Calu3 (cell line): Measurements from ENCODE around the gene P2RX3. TPM values are rescaled to one million over a fixed set of nuclear protein-coding genes. Genes with fewer than 3 reads are reported as not detected.
A peak's percentile ranks its signal among the peaks of the same experiment; 100 is the strongest.

ENCODE experiments used
- BruUV-seq: library from RNA; stranded (reverse); fragments of 400-500 nt; replicated peaks from 2 replicates; lab custom pipeline; 2021; lab: Mats Ljungman, UMichigan
- CTCF ChIA-PET: fragments of 300-600 bp; sonication (Branson Sonifier 250); formaldehyde crosslinking; loops from one replicate; lab custom pipeline; 2022; ENCODE audit warnings: antibody characterized with exemption; lab: Charles Lee
- DNase-seq: peaks from one replicate; pipeline ENCODE4 v3.0.0; 2022
- H3K27ac Mint-ChIP-seq: one replicate; pipeline ENCODE4 v1.8.0; 2022; ENCODE audit warnings: mixed read lengths; ENCODE audit not compliant: unreplicated experiment
- H3K27me3 Mint-ChIP-seq: one replicate; pipeline ENCODE4 v1.8.0; 2022; ENCODE audit warnings: mixed read lengths; ENCODE audit not compliant: unreplicated experiment
- H3K36me3 Mint-ChIP-seq: one replicate; pipeline ENCODE4 v1.8.0; 2022; ENCODE audit warnings: mild to moderate bottlenecking, moderate library complexity, mixed read lengths; ENCODE audit not compliant: insufficient read depth, unreplicated experiment
- H3K4me1 Mint-ChIP-seq: one replicate; pipeline ENCODE4 v1.8.0; 2022; ENCODE audit warnings: mild to moderate bottlenecking, low read depth, mixed read lengths; ENCODE audit not compliant: unreplicated experiment
- H3K4me3 Mint-ChIP-seq: one replicate; pipeline ENCODE4 v1.8.0; 2022; ENCODE audit warnings: mild to moderate bottlenecking, low read depth, moderate library complexity, mixed read lengths; ENCODE audit not compliant: unreplicated experiment
- H3K9me3 Mint-ChIP-seq: one replicate; pipeline ENCODE4 v1.8.0; 2022; ENCODE audit warnings: low read depth, mixed read lengths; ENCODE audit not compliant: unreplicated experiment
- CTCF ChIP-seq: fragments of 200-600 bp; IDR thresholded peaks from one replicate; pipeline ENCODE4 v1.8.0; 2022; ENCODE audit warnings: antibody characterized with exemption; ENCODE audit not compliant: unreplicated experiment
- intact Hi-C: fragments of 100-400 bp; cut with micrococcal nuclease; formaldehyde crosslinking; loops from one replicate; pipeline ENCODE4 v1.10.0; 2022; ENCODE audit not compliant: unreplicated experiment
- total RNA-seq: library from RNA; stranded (reverse); gene quantifications from 2 replicates; pipeline ENCODE4 v1.2.3, GENCODE V29; 2022

The P2RX3 gene
- total RNA-seq, 1 experiment from 2014 or later = not detected

GRCh38 chr11:57306161-57306876 lies 31.8 kb upstream of the P2RX3 start:
- DNase-seq = no peak
- Mint-ChIP-seq H3K27ac (no peak overlapping the region), H3K4me3 (no peak overlapping the region), H3K27me3 (no peaks in the 10 kb centered on the region), H3K36me3 (peaks cover 75% of the 10 kb centered on the region), H3K9me3 (no peaks in the 10 kb centered on the region), H3K4me1 (peaks cover 48% of the 10 kb centered on the region)
- no TSS peak for BruUV-seq
- CTCF ChIA-PET = interaction anchor here (0.7 kb wide), 1 partner anchor 12 kb away, joined by 3 read pairs; no protein-coding TSS in a partner anchor
- TF ChIP-seq CTCF = no peak
- intact Hi-C loops = no loop called here

GRCh38 chr11:57306940-57307565 lies 31.1 kb upstream of the P2RX3 start:
- H3K36me3 Mint-ChIP-seq = peaks cover 72% of the 10 kb centered on the region
- H3K9me3 Mint-ChIP-seq = no peaks in the 10 kb centered on the region
- H3K4me1 Mint-ChIP-seq = peaks cover 51% of the 10 kb centered on the region
- no peaks in the 10 kb centered on the region for H3K27me3 Mint-ChIP-seq
- DNase-seq = no peak
- H3K4me3 Mint-ChIP-seq = peak overlapping the region; percentile 21
- CTCF ChIA-PET = interaction anchor here (0.6 kb wide), 1 partner anchor 18 kb away, joined by 3 read pairs; the partner anchor contains the start of gene TNKS1BP1
- peak overlapping the region; percentile 71 for H3K27ac Mint-ChIP-seq
- BruUV-seq = no TSS peak
- TF ChIP-seq CTCF = no peak
- intact Hi-C loops = no loop called here

GRCh38 chr11:57307666-57308270 lies 30.4 kb upstream of the P2RX3 start:
- intact Hi-C loops = no loop called here
- TF ChIP-seq CTCF = no peak
- peaks cover 73% of the 10 kb centered on the region for H3K36me3 Mint-ChIP-seq
- H3K4me1 Mint-ChIP-seq = peaks cover 57% of the 10 kb centered on the region
- H3K27me3 Mint-ChIP-seq = no peaks in the 10 kb centered on the region
- no peak for DNase-seq
- peak overlapping the region; percentile 71 for H3K27ac Mint-ChIP-seq
- H3K4me3 Mint-ChIP-seq = peak overlapping the region; percentile 21
- CTCF ChIA-PET = interaction anchor here (0.6 kb wide), 1 partner anchor 320 kb away, joined by 5 read pairs; no protein-coding TSS in a partner anchor
- no TSS peak for BruUV-seq
- no peaks in the 10 kb centered on the region for H3K9me3 Mint-ChIP-seq

- CTCF ChIA-PET = no interaction called here
- H3K27ac Mint-ChIP-seq = peak overlapping the region; percentile 71
- BruUV-seq = no TSS peak
- peaks cover 66% of the 10 kb centered on the region for H3K36me3 Mint-ChIP-seq
- H3K27me3 Mint-ChIP-seq = no peaks in the 10 kb centered on the region
- peaks cover 57% of the 10 kb centered on the region for H3K4me1 Mint-ChIP-seq
- no peaks in the 10 kb centered on the region for H3K9me3 Mint-ChIP-seq
- no peak for DNase-seq
- intact Hi-C loops = no loop called here
- H3K4me3 Mint-ChIP-seq = peak overlapping the region; percentile 81
- TF ChIP-seq CTCF = no peak
Observed at GRCh38 chr11:57308426-57309060, 29.6 kb upstream of the P2RX3 start.
